Uterus (tissue), 2 donors: Measurements from ENCODE around the gene CRB1.

Experiments
- CTCF ChIP-seq, 4 experiments: fragments of 200-600 bp in 2 of 4; fragments of 450-650 bp in 2 of 4; sonication (generic) in 2 of 4; IDR thresholded peaks; one replicate each; pipeline ENCODE4 v1.5.1; 2016 to 2019; ENCODE audit warnings: antibody characterized with exemption in 4 of 4, mild to moderate bottlenecking in 2 of 4, moderate library complexity in 1 of 4
- POLR2A ChIP-seq, 2 donors: fragments of 450-650 bp; IDR thresholded peaks; one replicate each; pipeline ENCODE4 v1.6.1; 2016; ENCODE audit warnings: antibody characterized with exemption in 2 of 2, mild to moderate bottlenecking in 1 of 2, moderate library complexity in 1 of 2

DNA sequence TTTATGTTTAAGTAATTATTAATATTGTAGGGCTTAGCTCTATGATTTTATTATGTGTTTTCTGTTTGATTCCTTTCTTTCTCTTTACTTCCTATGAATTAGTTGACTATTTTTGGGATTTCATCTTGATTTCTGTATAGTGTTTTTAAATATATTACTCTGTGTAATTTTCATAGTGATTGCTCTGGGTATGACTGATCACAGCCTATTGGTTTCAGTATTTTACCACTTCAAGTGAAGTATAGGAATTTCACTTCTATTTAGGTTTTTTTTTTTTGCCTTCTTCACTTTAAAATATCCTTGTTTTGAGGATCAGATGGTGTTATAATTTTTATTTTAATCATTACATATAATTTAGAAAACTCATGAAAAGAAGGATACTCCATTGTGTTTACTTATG, 94.8 kb downstream of the CRB1 start:
- TF ChIP-seq CTCF (IDR thresholded peaks at IDR 0.05) (no peak), POLR2A (IDR thresholded peaks at IDR 0.05) (no peak)
